Body of pancreas (tissue), 4 donors: ENCODE data around the gene ARHGAP32.

Experiments used
- CTCF ChIP-seq, 7 experiments: fragments of 450-650 bp in 4 of 7; fragments of 200-600 bp in 3 of 7; sonication (generic) in 3 of 7; IDR thresholded peaks; one replicate each; pipeline ENCODE4 v1.5.1; 2016 to 2019; ENCODE audit warnings: antibody characterized with exemption in 7 of 7
- POLR2A ChIP-seq, 3 donors: fragments of 450-650 bp; IDR thresholded peaks; one replicate each; pipeline ENCODE4 v1.6.1; 2016; ENCODE audit warnings: antibody characterized with exemption in 3 of 3, mild to moderate bottlenecking in 2 of 3

GRCh38 chr11:128929991-128930390 lies 262.1 kb downstream of the ARHGAP32 start:
- TF ChIP-seq POLR2A (IDR thresholded peaks at IDR 0.05) (no peak), CTCF (IDR thresholded peaks at IDR 0.05) (no peak)
